OCI-LY3 (cell line): ENCODE data around the gene GLRX.

Experiments
- CTCF ChIP-seq: fragments of 200-600, 300-600 bp; sonication (generic); IDR thresholded peaks from 2 replicates; pipeline ENCODE4 v1.5.1; 2014; ENCODE audit warnings: antibody characterized with exemption, low read length, low read depth
- EZH2phosphoT487 ChIP-seq: fragments of 200-600 bp; shearing (Covaris generic); IDR thresholded peaks from 2 replicates; pipeline ENCODE4 v1.6.1; 2018; ENCODE audit warnings: antibody characterized with exemption, mixed run types, low read depth

- TF ChIP-seq CTCF: no peak
- no peak for TF ChIP-seq EZH2phosphoT487
These were observed 14.0 kb upstream of the GLRX start for GRCh38 chr5:95836544-95836943.
